Stimulated activated CD8-positive, alpha-beta memory T cell treated with anti-CD3 and anti-CD28 coated beads, Interleukin-15, amount 100 ng/mL, for 1 hour (primary cell): ENCODE results near the gene MACF1.
"Not testable (repeated sequence)": the region's sequence is repeated elsewhere in the genome, so short reads cannot be mapped to it uniquely, and the experiment has no call there.

ENCODE experiments used
- DNase-seq: peaks from one replicate; pipeline ENCODE4 v3.0.0-alpha.2; 2020; ENCODE audit warnings: low read depth

The MACF1 gene

DNA sequence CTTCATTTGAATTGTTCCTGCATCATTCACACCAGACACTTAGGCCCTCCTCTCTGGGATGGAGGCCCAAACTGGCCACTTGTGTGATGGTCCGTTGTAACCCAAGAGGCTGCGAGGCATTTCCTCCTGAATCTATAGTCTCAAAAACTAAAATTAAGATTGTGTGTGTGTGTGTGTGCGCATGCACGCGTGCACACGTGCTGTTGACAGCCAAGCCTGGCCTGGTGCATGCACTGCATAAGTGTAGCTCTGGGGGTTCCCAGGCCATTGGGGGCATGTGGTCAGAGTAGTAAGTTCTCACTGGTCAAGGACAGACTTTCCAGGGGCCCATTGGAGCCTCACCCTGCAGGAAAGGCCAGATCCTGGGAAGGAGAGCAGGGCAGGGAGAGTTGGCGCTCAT lies 313.4 kb downstream of the MACF1 start:
- not testable (repeated sequence) for DNase-seq

DNA sequence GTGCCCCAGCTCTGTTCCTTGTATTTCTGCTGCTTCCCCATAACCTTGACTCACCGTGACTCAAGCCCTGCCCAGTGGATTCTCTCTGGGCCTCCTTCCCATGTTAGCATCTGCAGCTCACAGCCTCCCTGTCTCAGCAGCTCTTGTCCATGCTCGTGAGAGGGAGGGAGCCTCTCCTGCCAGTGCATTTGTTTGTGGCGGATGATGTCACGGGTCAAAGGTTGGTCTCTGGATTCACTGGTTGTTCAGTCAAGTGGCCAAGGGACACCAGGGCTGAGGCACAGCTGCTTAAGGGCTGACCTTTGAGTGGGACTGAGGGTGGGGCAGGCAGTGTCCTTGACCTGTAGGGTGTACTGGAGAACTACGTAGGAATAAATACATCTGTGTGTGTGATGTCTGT lies 314.9 kb downstream of the MACF1 start:
- DNase-seq = not testable (repeated sequence)

DNA sequence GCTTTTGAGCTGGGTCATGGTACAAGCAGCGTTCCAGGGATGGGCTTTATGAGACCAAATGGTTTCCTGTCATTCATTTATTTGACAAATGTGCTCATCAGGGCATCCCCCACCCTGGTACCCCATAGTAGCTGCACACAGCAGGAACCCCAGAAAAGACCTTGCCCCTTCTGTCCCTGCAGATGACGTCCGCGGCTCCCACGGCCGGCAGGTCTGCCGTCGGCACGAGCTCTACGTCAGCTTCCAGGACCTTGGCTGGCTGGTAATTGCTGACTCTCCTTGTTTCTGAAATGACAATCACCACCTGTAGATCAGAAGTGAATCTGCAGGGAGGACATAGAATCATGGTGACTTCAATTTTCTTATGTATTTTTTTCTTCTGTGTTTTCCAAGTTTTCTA lies 317.7 kb downstream of the MACF1 start:
- not testable (repeated sequence) for DNase-seq

DNA sequence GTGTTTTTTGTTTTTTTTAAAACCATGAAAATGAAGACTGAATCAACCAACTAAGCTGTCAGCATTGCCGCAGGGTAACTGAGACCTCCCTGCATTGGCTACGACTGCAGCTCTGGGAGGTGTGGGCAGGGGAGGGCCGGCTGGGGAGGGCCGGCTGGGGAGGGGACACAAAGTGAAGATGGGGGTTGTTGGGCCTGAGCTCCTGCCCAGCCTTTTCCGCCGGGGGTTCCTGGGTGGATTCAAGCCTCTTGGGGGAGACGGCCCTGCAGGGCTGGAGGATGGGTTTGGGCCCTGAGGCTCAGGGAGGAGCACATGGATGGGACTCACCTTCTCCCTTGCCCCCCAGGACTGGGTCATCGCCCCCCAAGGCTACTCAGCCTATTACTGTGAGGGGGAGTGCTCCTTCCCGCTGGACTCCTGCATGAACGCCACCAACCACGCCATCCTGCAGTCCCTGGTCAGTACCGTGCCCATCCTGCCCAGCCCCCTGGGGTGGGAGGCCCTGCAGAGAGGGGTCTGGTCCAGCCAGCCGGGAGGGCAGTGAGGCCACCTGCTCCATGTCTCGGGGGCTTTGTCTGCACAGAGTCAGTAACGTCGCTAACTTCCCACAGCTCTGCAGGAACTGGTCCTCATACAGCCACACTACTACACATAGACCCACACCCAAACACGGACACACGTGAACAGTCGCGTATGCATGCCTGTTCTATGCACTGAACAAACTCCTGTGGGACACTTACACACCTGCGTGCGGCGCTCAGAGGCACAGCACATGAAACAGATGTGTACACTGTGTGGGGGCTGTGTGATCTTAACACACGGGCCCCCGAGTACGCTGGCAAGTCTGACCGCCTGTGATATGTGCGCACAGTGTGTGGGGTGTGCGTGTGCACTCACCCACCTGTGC lies 318.4 kb downstream of the MACF1 start:
- no peak for DNase-seq

DNA sequence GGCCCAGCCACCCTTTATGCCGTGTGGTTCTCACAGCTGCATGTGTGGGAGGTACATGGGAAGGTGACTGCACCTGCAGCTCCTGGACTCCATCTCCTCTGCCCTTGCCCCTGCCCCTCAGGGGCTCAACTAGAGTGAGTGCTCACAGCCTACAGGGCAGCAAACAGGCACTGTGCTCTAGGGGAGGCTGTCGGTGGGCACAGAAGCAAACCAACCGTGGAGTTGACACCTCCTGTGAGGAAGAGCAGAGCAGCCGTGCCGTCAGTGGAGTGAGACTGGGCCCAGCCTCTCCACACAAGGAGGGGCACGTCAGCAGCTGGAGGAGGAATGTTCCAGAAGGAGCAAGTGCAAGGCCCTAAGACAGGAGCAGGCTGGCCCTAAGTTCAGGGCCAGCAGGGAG lies 319.7 kb downstream of the MACF1 start:
- DNase-seq = no peak

DNA sequence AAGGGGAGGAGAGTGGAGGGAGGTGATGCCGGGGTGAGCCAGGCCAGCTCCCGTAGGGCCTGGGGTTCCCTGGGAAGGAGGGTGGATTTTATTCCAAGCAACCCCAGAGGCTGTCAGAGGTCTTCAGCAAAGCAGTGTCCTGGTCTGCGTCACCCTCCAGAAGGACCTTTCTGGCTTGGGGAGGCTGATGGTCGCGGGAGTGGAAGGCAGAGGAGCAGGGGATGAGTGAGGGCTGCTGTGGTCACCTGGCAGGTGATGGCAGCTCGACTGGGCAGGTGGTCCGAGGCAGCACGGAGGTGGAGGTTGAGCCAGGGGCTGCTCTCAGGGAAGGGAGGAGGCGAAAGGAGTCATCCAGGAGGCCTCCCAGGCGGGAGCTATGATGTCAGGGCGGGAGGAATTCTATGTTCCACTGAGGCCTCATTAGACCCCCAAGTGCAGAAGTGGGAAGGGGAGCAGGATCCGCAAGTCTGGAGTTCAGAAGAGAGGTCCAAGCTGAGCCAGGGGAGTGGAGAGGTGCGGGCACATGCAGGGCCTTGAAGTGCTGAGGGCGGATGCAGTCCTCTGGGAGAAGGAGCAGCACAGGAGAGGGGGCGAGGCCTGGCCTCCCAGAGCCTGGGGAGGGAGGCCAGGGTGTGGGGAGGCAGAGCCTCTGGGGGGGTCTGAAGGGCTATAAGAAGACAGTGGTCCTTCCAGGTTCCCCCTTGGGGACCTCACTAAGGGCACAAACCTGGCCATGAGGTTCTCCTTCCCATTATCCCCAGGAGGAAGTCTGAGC lies 320.3 kb downstream of the MACF1 start:
- DNase-seq = no peak

DNA sequence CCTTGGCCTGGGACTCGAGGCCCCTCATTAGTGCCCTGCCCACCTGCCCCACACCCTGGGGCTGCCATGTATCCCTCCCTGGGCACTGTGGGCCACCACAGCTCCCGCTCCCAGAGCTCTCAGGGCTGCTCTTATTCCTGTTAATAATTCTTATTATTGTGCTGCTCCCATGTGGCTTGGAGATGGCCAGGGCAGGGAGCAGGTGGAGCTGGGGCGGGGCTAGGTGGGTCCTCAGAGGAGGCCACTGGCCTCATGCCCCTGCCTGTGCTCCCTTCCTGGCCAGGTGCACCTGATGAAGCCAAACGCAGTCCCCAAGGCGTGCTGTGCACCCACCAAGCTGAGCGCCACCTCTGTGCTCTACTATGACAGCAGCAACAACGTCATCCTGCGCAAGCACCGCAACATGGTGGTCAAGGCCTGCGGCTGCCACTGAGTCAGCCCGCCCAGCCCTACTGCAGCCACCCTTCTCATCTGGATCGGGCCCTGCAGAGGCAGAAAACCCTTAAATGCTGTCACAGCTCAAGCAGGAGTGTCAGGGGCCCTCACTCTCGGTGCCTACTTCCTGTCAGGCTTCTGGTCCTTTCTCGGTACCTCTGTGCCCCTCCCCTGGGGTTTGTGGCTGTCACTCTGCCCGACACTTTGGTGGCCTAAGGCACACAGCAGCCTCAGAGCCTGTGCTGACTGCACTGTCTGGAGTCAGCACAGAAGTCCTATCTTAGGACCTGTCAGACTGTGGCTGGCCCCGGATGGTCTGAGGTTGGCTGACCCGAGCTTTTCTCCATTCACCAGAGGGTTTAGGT lies 321.1 kb downstream of the MACF1 start:
- DNase-seq = no peak

DNA sequence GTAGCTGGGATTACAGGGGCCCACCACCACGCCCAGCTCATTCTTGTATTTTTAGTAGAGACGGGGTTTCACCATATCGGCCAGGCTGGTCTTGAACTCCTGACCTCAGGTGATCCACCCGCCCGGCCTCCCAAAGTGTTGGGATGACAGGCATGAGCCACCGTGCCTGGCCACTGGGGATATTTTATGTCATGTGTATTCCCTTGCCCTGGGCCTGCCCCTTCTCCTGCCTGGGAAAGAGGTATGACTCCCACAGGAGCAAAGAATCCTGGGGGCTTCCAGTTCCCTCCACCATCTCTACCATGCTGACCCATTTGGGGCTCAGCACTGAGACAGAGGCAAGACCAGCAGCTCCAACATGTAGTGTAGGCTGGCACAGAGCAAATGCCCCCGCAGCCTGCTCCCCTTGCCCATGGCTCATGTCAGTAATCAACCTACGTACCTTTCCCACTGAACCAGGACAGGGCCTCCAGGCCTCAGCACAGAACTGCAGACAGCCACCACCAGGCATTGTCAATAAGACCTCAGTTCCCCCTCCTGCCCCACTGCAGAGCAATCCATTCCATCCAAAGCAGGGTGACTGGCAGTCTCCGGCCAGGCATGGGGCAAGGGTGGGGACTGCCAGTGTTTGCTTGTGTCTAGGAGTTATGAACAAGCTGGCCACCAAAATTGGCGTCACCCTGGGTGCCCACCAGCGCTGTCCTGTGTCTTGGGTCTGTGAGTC lies 322.1 kb downstream of the MACF1 start:
- DNase-seq = no peak

DNA sequence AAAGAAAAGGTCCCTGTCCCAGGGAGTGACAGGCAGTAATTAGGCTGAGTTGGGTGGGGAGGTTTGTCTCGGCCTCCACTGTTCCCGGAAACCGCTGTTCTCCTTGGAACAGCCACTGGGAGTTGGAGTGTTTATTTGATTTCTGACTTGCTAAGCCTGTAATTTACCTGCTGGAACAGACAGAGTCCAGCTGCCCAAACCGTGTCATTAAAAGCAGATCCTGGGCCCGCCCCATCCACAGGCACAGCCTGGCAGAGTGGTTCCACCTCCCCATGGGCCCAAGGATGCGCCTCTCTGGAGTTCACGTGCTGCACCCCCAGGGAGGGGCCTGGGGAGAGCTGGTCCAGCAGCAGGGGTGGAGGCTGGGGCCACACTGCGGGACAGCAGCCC lies 322.7 kb downstream of the MACF1 start:
- DNase-seq = not testable (repeated sequence)

DNA sequence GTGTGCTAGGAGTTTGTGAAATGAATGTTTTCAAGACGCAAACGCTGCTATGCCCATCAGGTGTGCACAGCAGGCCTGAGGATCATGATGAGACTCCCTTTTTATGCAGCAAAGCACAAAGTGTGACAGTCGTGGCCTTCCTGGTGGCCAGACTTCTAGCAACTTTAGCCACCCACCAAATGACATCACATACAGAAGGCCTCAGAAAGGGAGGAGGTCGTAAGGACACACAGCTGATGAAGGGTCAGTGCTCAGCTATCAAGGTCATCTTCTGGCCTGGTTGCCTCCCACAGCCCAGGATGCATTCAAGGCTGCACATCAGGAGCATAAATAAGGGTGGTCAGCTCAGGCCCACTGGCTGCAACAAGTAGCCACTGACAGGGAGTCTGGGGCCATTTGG lies 323.6 kb downstream of the MACF1 start:
- no peak for DNase-seq

DNA sequence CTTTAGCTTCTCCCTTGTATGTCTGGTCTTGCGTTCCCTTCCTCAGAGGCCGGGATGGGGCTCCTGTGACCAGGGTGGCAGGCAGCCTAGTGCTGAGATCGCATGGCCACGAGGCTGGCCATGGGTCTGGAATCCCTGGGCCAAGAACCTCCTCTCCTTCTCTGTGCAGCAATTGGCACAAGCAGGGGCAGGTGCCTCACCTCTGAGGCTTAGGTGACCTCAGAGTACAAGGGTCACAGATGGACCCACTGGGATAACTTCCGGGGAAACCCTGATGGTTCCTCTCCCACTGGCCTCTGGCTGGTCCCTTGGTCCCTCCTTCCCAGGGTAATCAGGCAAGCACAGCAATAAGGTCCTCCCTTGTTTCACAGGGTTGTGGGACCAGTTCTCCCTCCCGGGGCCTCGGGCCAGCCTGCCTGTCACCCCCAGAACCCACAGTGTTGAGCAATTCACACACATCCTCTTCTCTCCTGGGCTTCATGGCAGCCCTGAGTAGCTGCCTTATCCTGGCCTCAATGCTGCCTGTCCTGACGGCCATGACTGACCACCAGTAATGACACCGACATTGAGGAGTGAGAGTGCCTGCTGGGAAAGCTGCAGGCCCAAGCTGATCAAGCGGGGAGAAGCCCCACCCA lies 325.5 kb downstream of the MACF1 start:
- no peak for DNase-seq

DNA sequence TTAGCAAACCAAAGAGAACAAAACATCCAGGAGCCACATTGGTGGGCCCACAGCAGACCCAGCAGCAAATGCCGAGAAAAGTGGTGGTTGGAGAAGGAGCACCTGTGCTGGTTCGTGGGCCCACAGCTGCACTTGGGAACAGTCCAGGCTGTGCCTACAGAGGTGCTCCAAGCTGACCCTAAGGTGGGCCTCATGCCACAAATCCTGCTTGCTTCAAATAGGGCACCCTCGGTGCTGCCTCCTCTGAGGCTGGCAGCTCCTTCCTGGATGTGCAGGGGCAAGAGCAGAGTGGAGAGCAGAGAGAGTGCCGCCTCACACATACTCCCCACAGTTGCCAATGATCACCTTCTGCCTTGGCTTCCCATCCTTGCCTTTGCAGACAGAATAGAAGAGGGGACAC lies 327.0 kb downstream of the MACF1 start:
- DNase-seq = no peak

DNA sequence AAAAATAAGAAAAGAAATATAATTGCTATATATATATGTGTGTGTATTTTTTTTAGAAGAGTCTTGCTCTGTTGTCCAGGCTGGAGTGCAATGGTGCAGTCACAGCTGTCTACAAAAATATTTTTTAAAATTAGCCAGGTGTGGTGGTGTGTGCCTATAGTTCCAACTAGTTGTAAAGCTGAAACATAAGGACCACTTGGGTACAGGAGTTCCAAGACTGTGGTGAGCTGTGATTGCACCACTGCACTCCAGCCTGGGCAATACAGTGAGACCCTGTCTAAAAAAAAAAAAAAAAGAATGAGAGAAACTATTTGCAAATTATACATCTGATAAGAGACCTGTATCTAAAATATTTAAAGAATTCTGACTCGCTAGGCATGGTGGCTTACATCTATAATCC lies 328.9 kb downstream of the MACF1 start:
- DNase-seq = no peak
